SK-N-SH treated with all-trans-retinoic acid at 6 μM for 48 hours (cell line): ENCODE data around the gene ATG2B.
A peak's percentile ranks its signal among the peaks of the same experiment; 100 is the strongest.

Experiments
- ATAC-seq: fragments of 200-7000 bp; cut with Tn5 transposase; 3 replicates; pipeline ENCODE4 v1.9.1; 2020; ENCODE audit warnings: mild to moderate bottlenecking, moderate library complexity
- ARNTL ChIP-seq: fragments of 450-650 bp; formaldehyde crosslinking; IDR thresholded peaks from 2 replicates; pipeline ENCODE4 v1.5.0; 2020; ENCODE audit warnings: low read depth, mild to moderate bottlenecking, moderate library complexity, borderline replicate concordance
- CREB5 ChIP-seq: fragments of 250-450 bp; sonication (Bioruptor Pico); IDR thresholded peaks from 2 replicates; pipeline ENCODE4 v1.5.1; 2020; ENCODE audit warnings: low read depth, mild to moderate bottlenecking, moderate library complexity
- CSDC2 ChIP-seq: fragments of 250-450 bp; sonication (Bioruptor Pico); IDR thresholded peaks from 2 replicates; pipeline ENCODE4 v1.5.0; 2020; ENCODE audit warnings: mild to moderate bottlenecking, moderate library complexity
- CSRNP3 ChIP-seq: fragments of 250-450 bp; sonication (Bioruptor Pico); IDR thresholded peaks from 2 replicates; pipeline ENCODE4 v1.5.1; 2021; ENCODE audit warnings: mild to moderate bottlenecking, moderate library complexity
- ESRRG ChIP-seq: fragments of 250-450 bp; sonication (Bioruptor Pico); IDR thresholded peaks from 2 replicates; pipeline ENCODE4 v1.6.1; 2021; ENCODE audit warnings: mild to moderate bottlenecking
- ISL1 ChIP-seq: fragments of 250-450 bp; sonication (Bioruptor Pico); IDR thresholded peaks from 2 replicates; pipeline ENCODE4 v2.1.2; 2022; ENCODE audit warnings: mild to moderate bottlenecking, moderate library complexity
- OSR1 ChIP-seq: fragments of 250-450 bp; sonication (Bioruptor Pico); IDR thresholded peaks from 2 replicates; pipeline ENCODE4 v1.8.0; 2022; ENCODE audit warnings: moderate library complexity, mild to moderate bottlenecking, inconsistent platforms
- PATZ1 ChIP-seq: fragments of 250-450 bp; sonication (Bioruptor Pico); IDR thresholded peaks from 2 replicates; pipeline ENCODE4 v1.8.0; 2020; ENCODE audit warnings: mild to moderate bottlenecking, moderate library complexity, borderline replicate concordance
- POU6F1 ChIP-seq: fragments of 250-450 bp; sonication (Bioruptor Pico); IDR thresholded peaks from 2 replicates; pipeline ENCODE4 v1.8.0; 2021; ENCODE audit warnings: low read depth, mild to moderate bottlenecking, moderate library complexity, borderline replicate concordance
- PPARA ChIP-seq: fragments of 250-450 bp; sonication (Bioruptor Pico); IDR thresholded peaks from 2 replicates; pipeline ENCODE4 v1.5.0; 2020; ENCODE audit warnings: mild to moderate bottlenecking, borderline replicate concordance
- RARB ChIP-seq: fragments of 250-450 bp; sonication (Bioruptor Pico); IDR thresholded peaks from 2 replicates; pipeline ENCODE4 v1.8.0; 2021; ENCODE audit warnings: mild to moderate bottlenecking, moderate library complexity
- SNAI2 ChIP-seq: fragments of 250-450 bp; sonication (Bioruptor Pico); IDR thresholded peaks from 2 replicates; pipeline ENCODE4 v1.5.0; 2020; ENCODE audit warnings: mild to moderate bottlenecking, moderate library complexity
- TCF4 ChIP-seq: fragments of 250-450 bp; sonication (Bioruptor Pico); IDR thresholded peaks from 2 replicates; pipeline ENCODE4 v1.8.0; 2021; ENCODE audit warnings: mild to moderate bottlenecking, moderate library complexity, borderline replicate concordance
- TOX ChIP-seq: fragments of 250-450 bp; sonication (Bioruptor Pico); IDR thresholded peaks from 2 replicates; pipeline ENCODE4 v1.8.0; 2021; ENCODE audit warnings: mild to moderate bottlenecking, moderate library complexity, borderline replicate concordance
- TSHZ2 ChIP-seq: fragments of 250-450 bp; sonication (Bioruptor Pico); IDR thresholded peaks from 2 replicates; pipeline ENCODE4 v1.5.0; 2020; ENCODE audit warnings: mild to moderate bottlenecking, moderate library complexity
- ZC3H10 ChIP-seq: fragments of 250-450 bp; sonication (Bioruptor Pico); IDR thresholded peaks from 2 replicates; pipeline ENCODE4 v1.5.1; 2021; ENCODE audit warnings: mild to moderate bottlenecking, moderate library complexity
- ZFP30 ChIP-seq: fragments of 450-650 bp; formaldehyde crosslinking; IDR thresholded peaks from 2 replicates; pipeline ENCODE4 v1.5.0; 2022; ENCODE audit warnings: mild to moderate bottlenecking, moderate library complexity
- ZNF565 ChIP-seq: fragments of 450-650 bp; formaldehyde crosslinking; conservative IDR thresholded peaks from 2 replicates; pipeline ENCODE4 v1.5.0; 2020; ENCODE audit warnings: low read depth, mild to moderate bottlenecking, moderate library complexity
- ZNF8 ChIP-seq: fragments of 450-650 bp; formaldehyde crosslinking; IDR thresholded peaks from 2 replicates; pipeline ENCODE4 v1.5.0; 2020; ENCODE audit warnings: mild to moderate bottlenecking, moderate library complexity

ATG2B gene

GRCh38 chr14:96364962-96365361, 1.8 kb upstream of the ATG2B start:
- no peak for ATAC-seq
- no peak for TF ChIP-seq TOX (CRISPR knock-in tag)
- TF ChIP-seq ARNTL (CRISPR knock-in tag) = no peak
- TF ChIP-seq ZFP30 (CRISPR knock-in tag) = no peak
- TF ChIP-seq PPARA = no peak
- no peak for TF ChIP-seq PATZ1
- no peak for TF ChIP-seq TCF4
- TF ChIP-seq ZC3H10 (CRISPR knock-in tag) = no peak
- TF ChIP-seq OSR1 = no peak
- no peak for TF ChIP-seq CSRNP3 (CRISPR knock-in tag)
- no peak for TF ChIP-seq POU6F1 (CRISPR knock-in tag)
- no peak for TF ChIP-seq ZNF565
- no peak for TF ChIP-seq ZNF8 (CRISPR knock-in tag)
- no peak for TF ChIP-seq TSHZ2 (CRISPR knock-in tag)

- TF ChIP-seq PPARA (no peak), RARB (CRISPR knock-in tag) (no peak), OSR1 (no peak), CREB5 (CRISPR knock-in tag) (no peak), ZNF8 (CRISPR knock-in tag) (no peak), SNAI2 (CRISPR knock-in tag) (no peak), CSDC2 (CRISPR knock-in tag) (no peak), ESRRG (CRISPR knock-in tag) (no peak), ISL1 (no peak), ZC3H10 (CRISPR knock-in tag) (no peak), ZFP30 (CRISPR knock-in tag) (no peak), POU6F1 (CRISPR knock-in tag) (no peak), PATZ1 (no peak), CSRNP3 (CRISPR knock-in tag) (no peak)
- peak; percentile 68 for ATAC-seq
Measured at GRCh38 chr14:96363751-96364336, 703 bp upstream of the ATG2B start.
